HK-2 (cell line): Measurements from ENCODE around the gene DOCK3.
"Not testable (repeated sequence)": the region's sequence is repeated elsewhere in the genome, so short reads cannot be mapped to it uniquely, and the experiment has no call there.

Experiments used
- DNase-seq: peaks from one replicate; pipeline ENCODE4 v3.0.0-alpha.2; 2018; ENCODE audit not compliant: unreplicated experiment

The DOCK3 gene

DNA sequence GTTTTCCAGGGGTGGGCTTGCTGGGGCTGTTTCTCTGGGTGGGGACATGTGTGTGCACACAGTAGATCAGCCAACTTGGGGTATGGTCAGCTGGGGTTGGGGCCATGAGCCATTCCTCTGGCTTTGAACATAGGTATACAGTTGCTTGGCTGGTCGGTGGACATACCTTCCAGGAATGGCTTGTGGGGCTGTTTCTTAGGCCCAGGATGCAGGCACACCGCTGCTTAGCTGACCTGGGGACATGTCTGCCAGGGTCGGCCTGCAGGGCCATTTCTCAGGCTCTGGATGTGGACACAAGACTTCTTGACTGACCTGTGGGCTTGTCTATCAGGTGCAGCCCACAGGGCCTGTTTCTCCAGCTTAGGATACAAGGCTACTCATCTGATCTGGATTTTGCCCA is 130.6 kb downstream of the DOCK3 start:
- no peak for DNase-seq

DNA sequence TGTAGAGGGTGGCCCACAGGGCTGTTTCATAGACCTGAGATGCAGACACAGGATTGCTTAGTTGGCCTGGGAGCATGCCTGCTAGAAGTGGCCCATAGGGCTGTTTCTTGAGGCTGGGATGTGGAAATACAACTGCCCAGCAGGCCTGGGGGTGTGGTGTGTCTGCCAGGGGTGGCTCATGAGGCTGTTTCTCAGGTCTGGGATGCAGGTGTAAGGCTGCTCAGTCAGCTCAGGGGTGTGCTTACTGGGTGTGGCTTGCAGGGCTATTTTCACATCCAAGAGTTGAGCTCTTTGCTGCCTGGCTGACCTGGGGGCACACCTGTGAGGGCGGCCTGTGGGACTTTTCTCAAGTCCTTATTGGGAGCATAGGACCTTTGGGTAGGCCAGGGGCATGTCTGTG is 131.3 kb downstream of the DOCK3 start:
- DNase-seq: no peak

DNA sequence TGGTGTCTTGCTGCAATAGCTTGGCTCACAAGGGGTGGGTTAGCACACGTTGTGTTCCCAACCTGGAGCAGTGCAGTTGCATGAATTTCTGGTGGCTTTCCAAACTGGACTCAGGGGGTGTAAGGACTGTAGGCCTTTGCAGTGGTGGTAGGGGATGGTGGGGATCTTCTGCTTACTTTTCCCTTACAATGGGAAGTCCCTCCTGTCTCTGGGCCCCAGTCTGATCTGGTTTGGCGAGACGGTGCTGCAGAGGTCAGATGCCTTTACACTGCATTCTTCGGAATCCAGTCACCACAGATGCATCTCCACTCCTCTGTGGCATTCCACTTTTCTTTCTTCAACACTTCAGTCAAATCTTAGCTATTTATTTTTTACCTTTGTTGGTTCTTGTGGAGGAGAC is 132.1 kb downstream of the DOCK3 start:
- peak; percentile 2 for DNase-seq

DNA sequence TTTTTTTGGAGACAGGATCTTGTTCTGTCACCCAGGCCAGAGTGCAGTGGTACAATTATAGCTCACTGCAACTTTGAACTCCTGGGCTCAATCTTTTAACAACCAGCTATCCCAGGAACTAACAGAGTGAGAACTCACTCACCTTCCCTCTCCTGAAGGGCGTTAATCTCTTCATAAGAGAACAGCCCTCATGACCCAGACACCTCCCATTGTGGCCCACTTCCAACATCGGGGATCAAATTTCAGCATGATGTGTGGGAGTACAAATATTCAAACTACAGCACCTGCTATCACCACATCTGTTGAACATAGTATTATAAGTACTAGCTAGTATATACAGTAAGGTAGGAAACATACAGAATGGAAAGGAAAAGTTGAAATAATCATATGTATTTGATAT is 132.5 kb downstream of the DOCK3 start:
- DNase-seq: no peak

DNA sequence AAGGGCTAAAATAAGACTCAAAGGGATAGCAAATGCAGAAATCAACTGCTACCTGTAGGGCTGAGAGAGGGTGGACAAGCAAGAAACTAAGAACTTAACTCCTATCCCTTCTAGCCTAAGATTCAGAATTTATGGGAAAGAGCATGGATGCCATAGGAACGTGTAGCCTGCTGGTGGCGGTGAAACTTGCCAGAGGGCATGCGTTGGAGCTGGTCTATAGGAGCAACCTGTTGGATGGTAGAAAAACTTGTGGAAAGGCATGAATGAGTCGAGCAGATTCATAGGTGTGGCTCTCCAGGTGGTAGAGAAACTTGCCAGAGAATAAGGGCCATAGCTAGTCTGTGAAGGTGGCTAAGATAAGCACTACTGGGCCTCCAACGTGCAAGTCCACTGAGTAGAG is 137.2 kb downstream of the DOCK3 start:
- no peak for DNase-seq

DNA sequence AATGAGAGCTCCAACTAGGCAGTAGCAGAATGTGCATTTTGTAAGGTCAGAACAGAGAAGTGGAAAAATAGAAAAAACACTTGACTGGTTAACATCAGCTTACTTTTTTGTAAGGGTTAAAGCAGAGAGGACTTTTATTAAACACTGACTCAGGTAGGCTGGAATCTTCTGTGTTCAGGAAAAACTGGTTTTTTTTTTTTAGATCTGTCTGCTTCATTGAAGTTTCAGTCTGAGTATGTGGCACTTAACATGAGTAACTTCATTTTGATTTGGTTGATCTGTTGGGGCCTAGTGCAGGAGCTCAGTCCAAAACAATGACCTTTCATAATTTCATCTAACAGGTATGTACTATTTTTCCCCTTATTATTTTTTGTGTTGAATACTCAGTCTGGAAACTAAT is 141.1 kb downstream of the DOCK3 start:
- DNase-seq: no peak

DNA sequence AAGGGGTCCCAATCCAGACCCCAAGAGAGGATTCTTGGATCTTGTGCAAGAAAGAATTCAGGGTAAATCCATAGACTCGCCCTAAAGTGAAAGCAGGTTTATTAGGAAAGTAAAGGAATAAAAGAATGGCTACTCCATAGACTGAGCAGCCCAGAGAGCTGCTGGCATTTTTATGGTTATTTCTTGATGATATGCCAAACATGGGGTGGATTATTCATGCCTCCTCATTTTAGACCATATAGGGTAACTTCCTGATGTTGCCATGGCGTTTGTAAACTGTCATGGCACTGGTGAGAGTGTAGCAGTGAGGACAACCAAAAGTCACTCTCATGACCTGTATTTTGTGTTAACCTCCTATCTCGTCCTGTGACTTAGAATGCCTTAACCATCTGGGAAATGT is 142.2 kb downstream of the DOCK3 start:
- DNase-seq: no peak

DNA sequence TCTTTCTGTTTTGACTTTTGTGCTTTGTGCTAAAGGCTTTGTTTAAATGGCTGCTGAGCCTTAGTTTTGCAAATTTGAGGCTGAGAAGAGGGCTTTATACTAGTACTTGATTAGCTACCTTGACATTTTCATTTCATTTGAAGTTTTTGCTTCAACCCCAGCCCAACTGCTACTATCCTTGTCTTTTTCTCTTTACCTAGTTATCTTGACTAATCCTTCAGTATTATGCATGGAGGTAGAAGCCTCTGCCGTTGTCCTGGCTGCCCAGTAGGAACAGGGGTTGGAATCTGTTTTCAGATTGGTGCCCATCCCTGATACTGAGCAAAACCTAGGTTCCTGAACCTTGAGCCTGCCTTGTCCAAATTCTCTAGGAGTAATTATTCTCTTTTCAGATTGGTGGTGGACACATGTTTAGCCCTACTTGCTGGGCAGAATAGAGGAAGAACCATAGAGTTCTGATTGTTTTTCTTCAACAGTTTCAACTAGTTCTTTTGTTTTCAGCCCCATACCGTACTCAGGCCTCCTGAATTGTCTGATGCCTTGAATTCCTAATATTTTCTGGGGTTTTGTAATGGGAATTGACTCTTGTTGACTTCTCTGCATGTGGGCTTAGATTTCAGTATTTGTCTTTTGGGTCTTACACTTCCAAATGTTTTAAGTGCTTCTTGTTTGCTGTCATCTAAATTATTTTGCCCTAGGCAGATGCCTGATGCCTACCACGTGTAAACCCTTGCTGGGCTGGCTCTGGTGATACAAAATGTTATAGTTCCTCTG is 143.2 kb downstream of the DOCK3 start:
- DNase-seq: no peak

DNA sequence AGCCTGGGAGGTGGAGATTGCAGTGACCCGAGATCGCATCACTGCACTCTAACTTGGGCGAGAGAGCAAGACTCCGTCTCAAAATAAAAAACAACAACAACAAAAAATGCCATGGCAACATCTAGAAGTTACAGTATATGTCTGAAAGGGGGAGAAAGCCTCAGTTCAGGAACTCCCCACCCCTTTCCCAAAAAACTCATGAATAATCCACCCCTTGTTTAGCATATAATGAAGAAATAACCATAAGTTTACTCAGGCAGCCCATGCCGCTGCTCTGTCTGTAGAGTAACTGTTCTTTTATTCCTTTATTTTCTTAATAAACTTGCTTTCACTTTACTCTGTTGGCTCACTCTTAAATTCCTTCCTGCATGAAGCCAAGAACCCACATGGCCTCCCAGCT is 145.2 kb downstream of the DOCK3 start:
- DNase-seq: no peak

DNA sequence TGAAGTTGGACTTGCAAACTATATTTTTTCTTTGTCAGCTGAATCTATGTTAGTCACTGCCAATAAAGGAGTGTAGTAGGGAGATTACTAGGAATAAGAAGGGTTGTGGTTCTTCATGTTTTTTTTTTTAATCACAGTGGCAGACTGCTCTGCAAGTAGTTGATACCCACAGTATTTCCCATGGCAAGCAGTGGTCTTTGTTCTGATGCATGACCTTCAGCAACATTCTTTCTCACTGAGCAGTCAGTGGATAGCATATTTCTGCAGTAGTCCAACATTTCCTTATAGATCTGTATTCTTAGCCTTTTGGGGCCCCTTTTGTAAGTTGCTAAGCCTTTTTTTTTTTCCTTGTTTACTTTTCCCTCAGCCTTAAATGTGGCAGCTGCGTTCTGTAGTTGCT is 151.1 kb downstream of the DOCK3 start:
- DNase-seq: no peak

DNA sequence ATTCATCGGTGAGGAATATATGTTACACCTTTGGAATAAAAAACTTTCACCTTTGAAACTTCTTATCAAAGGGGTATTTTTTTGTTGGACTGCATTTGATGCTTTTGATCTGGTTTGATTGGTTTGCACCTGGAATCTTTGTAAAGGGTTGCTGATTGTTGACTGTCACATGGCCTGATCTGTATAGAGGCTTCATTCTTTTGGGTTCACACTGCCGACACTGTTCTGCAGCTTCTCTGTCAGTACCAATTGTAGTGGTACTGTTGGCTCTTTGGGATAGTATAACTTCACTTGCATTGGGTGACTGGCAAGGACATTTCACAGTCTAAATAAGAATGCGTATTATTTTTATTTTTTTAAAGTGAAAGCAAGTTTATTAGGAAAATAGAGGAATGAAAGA is 155.7 kb downstream of the DOCK3 start:
- DNase-seq: no peak

DNA sequence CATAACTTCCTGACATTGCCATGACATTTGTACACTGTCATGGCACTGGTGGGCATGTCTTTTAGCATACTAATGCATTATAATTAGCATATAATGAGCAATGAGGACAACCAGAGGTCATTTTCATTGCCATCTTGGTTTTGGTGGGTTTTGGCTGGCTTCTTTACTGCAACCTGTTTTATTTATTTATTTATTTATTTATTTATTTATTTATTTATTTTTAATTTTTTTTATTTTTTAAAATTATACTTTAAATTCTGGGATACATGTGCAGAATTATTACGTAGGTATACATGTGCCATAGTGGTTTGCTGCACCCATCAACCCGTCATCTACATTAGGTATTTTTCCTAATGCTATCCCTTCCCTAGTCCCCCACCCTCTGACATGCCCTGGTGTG is 156.3 kb downstream of the DOCK3 start:
- not testable (repeated sequence) for DNase-seq

DNA sequence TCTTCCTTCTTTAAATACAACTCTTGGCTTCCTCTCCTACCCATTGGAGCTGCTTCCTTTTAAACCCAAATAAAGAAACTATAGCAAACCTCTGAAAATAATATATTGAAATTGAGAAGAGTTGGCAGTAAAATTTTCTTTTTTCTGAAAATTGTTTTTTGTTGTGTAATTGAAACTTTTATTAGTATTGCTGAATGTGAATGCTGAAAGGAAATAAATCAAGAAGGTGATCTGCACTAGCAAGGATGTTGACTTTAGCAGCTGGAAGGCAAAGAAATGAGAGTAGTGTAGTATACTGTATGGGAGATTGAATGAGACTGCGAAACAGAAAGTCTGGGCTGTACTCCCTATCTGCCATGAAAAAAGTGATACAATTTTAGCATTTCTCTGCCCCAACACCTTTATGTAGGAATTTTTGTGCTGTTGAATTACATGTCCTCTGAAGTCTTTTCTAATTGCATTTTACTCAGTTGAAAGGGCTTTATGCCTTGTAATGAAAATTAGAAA is 166.3 kb downstream of the DOCK3 start:
- DNase-seq: no peak

DNA sequence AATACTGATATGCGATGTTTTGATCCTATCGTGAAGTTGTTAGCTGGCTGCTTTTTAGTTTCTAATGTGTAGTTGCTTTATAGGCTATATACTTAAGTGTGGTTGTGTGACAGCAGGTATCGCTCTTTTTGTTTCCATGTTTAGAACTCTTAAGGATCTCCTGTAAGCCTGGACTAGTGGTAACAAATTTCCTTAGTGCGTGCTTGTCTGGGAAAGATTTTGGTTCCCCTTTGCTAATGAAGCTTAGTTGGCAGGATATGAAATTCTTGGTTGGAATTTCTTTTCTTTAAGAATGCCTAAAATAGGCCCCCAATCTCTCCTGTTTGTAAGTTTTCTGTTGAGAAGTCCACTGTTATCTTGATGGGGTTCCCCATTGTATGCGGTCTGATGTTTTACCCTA is 173.6 kb downstream of the DOCK3 start:
- DNase-seq: no peak

DNA sequence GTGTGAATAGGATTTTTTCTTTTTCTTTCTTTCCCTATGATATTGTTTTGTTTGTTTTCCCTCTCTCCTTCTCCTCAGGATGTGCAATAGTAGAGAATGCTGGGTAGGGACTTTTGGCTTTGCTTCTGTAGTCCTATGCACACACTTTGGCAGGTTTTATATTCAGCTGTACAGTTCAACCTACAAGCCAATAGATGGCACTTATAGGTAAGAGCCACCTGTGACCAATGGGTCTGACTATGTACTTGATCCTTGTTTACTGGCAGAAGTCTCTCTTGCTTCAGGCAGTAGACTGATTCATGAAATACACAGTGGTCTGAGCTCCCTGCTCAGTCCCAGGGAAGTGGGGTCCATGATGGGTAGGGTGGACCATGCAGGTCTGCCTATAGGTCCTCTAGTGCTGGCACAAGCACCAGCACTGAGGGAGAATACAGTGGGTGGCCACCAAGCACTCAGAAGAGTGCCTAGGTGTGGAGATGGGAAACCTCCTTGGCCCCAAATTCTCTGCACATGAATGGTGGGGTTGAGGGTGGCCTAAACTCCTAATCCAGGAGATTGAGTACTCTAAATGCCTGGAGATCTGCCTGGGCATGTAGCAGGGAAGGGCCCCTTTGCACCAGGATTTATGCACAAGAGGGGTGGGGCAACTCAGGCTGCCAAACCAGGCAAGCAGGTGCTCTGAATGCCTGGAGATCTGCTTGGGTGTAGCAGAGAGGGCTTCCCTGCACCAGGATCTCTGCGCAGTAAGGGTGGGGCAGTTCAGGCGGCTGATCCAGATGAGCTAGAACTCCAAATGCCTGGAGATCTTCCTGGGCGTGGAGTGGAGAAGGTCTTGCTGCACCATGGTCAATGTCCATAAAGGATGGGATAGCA is 176.1 kb downstream of the DOCK3 start:
- DNase-seq: no peak

DNA sequence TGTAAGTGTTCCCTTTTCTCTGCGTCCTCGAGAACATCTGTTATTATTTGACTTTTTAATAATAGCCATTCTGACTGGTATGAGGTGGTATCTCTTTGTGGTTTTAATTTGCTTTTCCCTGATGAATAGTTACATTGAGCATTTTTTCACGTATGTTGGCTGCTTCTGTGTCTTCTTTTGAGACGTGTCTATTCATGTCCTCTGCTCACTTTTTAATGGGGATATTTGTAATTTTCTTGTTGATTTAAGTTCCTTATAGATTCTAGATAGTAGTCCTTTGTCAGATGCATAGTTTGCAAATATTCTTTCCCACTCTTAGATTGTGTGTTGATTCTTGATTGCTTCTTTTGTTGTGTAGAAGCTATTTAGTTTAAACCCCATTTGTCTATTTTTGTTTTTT is 179.2 kb downstream of the DOCK3 start:
- DNase-seq: no peak

DNA sequence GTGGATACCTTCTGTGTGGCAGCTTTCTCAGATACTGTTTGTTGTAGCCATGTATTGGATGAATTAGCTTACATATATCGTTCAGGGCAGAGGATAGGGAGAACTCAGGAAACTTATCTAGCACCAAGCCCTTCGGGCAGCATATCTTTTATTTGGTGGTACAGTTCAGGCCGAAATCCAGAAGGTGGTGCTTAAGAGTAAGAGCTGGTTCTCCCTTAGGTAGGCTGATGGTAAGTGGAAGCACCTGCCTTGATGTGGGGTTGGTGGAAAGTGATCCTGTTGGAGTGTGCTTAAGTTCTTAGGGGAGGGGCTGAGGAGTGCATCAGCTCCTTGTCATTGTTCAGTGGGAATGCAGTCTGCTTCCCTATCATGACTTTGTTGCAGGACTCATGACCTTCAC is 187.5 kb downstream of the DOCK3 start:
- no peak for DNase-seq

DNA sequence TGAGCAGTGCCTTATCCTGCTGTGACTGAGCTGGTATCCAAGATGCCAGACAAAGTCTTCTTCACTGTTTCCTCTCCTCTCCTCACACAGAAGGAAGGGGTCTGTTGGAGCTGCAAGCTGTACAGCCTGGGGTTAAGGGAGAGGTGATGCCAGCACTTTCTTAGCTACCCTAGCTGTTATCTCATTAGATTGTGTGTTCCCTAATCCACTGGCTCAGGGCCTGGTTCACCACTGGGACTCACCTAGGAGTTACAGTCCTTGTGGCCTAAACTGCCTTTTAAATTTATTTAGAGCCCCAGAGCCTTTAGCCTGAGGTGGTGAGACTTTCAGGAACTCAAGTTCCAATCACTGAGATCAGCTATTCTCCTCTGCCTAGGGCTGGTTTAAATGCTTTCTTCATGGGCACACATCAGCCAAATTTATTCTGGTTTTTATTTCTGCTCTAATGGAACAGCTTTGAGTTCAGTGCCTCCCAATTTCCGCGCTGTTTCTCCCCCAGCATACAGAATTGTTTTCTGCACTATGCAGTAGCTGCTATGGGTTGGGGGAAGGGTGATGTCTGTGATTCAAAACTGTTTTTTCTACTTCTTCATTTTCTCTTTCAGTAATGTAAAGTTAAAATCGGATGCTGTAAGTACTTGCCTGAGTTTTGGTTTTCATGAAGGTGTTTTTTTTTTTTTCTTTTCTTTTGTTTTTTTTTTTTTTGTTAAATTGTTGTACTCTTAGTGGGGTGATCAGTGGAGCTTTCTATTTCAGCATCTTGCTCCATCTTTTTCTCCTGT is 198.8 kb downstream of the DOCK3 start:
- no peak for DNase-seq

DNA sequence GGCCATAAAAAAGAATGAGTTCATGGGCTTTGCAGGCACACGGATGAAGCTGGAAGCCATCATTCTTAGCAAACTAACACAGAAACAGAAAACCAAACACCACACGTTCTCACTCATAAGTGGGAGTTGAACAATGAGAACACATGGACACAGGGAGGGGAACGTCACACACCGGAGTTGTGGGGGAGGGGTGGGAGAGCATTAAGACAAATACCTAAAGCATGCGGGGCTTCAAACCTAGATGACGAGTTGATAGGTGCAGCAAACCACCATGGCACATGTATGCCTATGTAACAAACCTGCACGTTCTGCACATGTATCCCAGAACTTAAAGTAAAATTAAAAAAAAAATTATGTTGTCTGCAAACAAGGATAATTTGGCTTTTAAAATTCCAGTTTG is 200.1 kb downstream of the DOCK3 start:
- DNase-seq: not testable (repeated sequence)

DNA sequence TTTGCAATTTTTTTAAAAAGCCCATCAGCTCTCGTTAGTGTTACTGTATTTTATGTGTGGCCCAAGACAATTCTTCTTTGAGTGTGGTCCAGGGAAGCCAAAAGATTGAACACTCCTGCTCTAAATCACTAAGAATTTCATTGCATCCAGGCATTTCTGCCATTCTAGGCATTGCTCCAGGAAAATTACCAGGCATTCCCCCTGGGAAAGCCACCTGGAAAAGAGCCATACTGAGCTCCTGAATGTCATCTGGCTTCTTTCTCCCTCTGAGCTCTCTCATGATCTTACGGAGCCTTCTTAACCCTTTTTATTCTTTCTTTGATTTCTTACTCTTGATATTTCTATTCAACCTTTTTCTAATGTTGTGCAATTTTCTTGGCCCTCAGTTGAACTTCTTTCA is 202.2 kb downstream of the DOCK3 start:
- no peak for DNase-seq

DNA sequence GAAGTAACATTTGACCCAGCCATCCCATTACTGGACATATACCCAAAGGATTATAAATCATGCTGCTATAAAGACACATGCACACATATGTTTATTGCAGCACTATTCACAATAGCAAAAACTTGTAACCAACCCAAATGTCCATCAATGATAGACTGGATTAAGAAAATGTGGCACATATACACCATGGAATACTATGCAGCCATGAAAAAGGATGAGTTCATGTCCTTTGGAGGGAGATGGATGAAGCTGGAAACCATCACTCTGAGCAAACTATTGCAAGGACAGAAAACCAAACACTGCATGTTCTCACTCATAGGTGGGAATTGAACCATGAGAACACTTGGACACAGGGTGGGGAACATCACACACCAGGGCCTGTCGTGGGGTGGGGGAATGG is 208.0 kb downstream of the DOCK3 start:
- DNase-seq: not testable (repeated sequence)

DNA sequence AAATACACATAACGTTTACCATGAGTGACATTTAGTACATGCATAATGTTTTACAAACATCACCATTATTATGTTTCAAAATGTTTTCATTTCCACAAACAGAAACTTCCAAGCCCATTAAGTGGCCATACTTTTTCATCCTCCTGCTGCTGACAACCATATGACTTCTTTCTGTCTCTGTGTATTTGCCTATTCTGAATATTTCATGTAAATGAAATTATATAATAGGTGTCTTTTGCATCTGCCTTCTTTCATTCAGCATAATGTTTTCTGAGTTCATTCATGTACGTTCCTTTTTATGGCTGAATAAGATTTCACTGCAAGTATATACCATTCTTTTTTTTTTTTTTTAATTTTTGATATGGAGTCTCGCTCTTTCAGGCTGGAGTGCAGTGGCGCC is 209.0 kb downstream of the DOCK3 start:
- no peak for DNase-seq
